GM19395 (cell line): ENCODE data around the gene SCAPER.
"Not testable (repeated sequence)": the region's sequence is repeated elsewhere in the genome, so short reads cannot be mapped to it uniquely, and the experiment has no call there.

ENCODE experiments used
- ATAC-seq: cut with Tn5 transposase; IDR thresholded peaks from one replicate; pipeline ENCODE4 v1.9.1; 2021; ENCODE audit warnings: mild to moderate bottlenecking, moderate library complexity; ENCODE audit not compliant: unreplicated experiment

Gene SCAPER

GRCh38 chr15:76433036-76433435 is 472.1 kb downstream of the SCAPER start:
- not testable (repeated sequence) for ATAC-seq

- ATAC-seq = no peak
Observed at GRCh38 chr15:76432604-76433003, 472.5 kb downstream of the SCAPER start.

GRCh38 chr15:76431971-76432370 is 473.2 kb downstream of the SCAPER start:
- no peak for ATAC-seq

GRCh38 chr15:76430711-76431110 is 474.4 kb downstream of the SCAPER start:
- not testable (repeated sequence) for ATAC-seq

GRCh38 chr15:76429661-76430060 is 475.5 kb downstream of the SCAPER start:
- no peak for ATAC-seq

- ATAC-seq = no peak
Observed at GRCh38 chr15:76426941-76427340, 478.2 kb downstream of the SCAPER start.

GRCh38 chr15:76418352-76419140 is 486.6 kb downstream of the SCAPER start:
- ATAC-seq = no peak

- no peak for ATAC-seq
Observed at GRCh38 chr15:76401285-76401684, 503.9 kb downstream of the SCAPER start.

- ATAC-seq = no peak
Observed at GRCh38 chr15:76398317-76399104, 506.6 kb downstream of the SCAPER start.

- ATAC-seq = no peak
Observed at GRCh38 chr15:76393614-76394013, 511.5 kb downstream of the SCAPER start.

- no peak for ATAC-seq
Observed at GRCh38 chr15:76391847-76392246, 513.3 kb downstream of the SCAPER start.

GRCh38 chr15:76391309-76391708 is 513.8 kb downstream of the SCAPER start:
- no peak for ATAC-seq

GRCh38 chr15:76390571-76390970 is 514.6 kb downstream of the SCAPER start:
- ATAC-seq = no peak

GRCh38 chr15:76386926-76387325 is 518.2 kb downstream of the SCAPER start:
- ATAC-seq = no peak

- ATAC-seq = no peak
Observed at GRCh38 chr15:76386178-76386577, 519.0 kb downstream of the SCAPER start.

- ATAC-seq = no peak
Observed at GRCh38 chr15:76384409-76384808, 520.7 kb downstream of the SCAPER start.

- ATAC-seq = no peak
Observed at GRCh38 chr15:76382987-76383728, 522.0 kb downstream of the SCAPER start.

- ATAC-seq = no peak
Observed at GRCh38 chr15:76381366-76381765, 523.8 kb downstream of the SCAPER start.

- ATAC-seq = no peak
Observed at GRCh38 chr15:76380249-76380648, 524.9 kb downstream of the SCAPER start.

GRCh38 chr15:76378691-76379090 is 526.4 kb downstream of the SCAPER start:
- no peak for ATAC-seq

- ATAC-seq = no peak
Observed at GRCh38 chr15:76377751-76378150, 527.4 kb downstream of the SCAPER start.
